ENCODE measurements around the gene APBB2.

- TF ChIP-seq CTCF (IDR thresholded peaks at IDR 0.05), result no peak
- TF ChIP-seq POLR2A (IDR thresholded peaks at IDR 0.05), result no peak
These were observed 9.9 kb downstream of the APBB2 start for GRCh38 chr4:41204400-41204978.
